Cardiac fibroblast (primary cell): ENCODE measurements around the gene SCUBE1.

Source experiments
- DNase-seq, 2 donors: peaks; one replicate each; pipeline versions ENCODE4 v3.0.0 to v3.0.0-alpha.2; 2010; ENCODE audit warnings: low read depth in 2 of 2
- H3K4me3 ChIP-seq, 2 donors: replicated peaks in 1 of 2; 1 replicate in 1 of 2; 2 replicates in 1 of 2; pipeline ENCODE4 v1.5.1; 2011; ENCODE audit warnings: low read depth in 2 of 2, low read length in 2 of 2, mild to moderate bottlenecking in 2 of 2, moderate library complexity in 1 of 2
- TF ChIP-seq, protein P1 (sequence below): IDR thresholded peaks from one replicate; pipeline ENCODE4 v1.5.1; 2011; ENCODE audit warnings: low read depth, mild to moderate bottlenecking, low read length, inconsistent platforms

Gene SCUBE1

DNA sequence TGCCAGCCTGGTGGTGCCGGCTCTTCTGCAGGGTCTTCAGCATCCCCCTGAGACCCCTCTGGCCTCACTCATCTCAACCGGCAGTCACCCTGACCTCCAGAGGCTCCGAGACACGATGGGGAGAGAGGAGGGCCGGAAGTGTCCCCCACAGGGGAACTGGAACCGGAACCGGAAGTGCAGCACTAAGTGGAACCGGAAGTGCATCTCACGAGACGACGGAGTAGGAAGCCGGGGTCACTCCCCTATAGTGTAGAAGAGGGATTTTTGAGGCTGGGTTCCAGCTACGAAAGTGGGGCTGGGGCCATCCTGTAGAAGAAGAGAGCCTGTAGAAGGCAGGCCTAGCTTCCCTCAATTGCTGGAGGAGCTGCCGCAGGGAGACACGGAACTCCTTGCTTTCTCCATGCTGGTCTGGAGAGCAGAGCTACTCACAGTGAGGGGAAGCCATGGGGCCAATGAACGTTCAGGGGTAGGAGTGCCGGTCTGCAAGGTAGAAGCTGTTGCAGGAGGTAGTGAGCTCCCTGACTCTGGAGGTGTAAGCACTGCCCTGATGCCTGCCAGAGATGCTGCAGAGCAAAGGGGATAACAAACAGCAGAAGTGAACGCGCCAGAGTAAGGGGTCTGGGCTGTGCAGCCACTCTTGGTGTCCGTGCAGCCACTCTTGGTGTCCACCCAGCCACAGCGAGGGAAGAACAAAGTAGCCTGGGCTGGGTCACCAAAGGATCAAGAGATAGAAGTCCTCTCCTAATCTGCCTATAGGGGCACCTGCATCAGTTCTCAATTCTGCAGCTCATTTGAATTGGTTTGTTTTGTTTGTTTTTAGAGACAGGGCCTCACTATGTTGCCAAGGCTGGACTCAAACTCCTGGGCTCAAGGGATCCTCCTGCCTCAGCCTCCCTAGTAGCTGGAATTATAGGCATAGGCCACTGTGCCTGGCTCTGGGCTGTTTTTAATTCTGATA is 21.9 kb downstream of the SCUBE1 start:
- no peak for DNase-seq
- no peak overlapping the region for H3K4me3 ChIP-seq
- TF ChIP-seq, protein P1, sequence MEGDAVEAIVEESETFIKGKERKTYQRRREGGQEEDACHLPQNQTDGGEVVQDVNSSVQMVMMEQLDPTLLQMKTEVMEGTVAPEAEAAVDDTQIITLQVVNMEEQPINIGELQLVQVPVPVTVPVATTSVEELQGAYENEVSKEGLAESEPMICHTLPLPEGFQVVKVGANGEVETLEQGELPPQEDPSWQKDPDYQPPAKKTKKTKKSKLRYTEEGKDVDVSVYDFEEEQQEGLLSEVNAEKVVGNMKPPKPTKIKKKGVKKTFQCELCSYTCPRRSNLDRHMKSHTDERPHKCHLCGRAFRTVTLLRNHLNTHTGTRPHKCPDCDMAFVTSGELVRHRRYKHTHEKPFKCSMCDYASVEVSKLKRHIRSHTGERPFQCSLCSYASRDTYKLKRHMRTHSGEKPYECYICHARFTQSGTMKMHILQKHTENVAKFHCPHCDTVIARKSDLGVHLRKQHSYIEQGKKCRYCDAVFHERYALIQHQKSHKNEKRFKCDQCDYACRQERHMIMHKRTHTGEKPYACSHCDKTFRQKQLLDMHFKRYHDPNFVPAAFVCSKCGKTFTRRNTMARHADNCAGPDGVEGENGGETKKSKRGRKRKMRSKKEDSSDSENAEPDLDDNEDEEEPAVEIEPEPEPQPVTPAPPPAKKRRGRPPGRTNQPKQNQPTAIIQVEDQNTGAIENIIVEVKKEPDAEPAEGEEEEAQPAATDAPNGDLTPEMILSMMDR, result no peak

DNA sequence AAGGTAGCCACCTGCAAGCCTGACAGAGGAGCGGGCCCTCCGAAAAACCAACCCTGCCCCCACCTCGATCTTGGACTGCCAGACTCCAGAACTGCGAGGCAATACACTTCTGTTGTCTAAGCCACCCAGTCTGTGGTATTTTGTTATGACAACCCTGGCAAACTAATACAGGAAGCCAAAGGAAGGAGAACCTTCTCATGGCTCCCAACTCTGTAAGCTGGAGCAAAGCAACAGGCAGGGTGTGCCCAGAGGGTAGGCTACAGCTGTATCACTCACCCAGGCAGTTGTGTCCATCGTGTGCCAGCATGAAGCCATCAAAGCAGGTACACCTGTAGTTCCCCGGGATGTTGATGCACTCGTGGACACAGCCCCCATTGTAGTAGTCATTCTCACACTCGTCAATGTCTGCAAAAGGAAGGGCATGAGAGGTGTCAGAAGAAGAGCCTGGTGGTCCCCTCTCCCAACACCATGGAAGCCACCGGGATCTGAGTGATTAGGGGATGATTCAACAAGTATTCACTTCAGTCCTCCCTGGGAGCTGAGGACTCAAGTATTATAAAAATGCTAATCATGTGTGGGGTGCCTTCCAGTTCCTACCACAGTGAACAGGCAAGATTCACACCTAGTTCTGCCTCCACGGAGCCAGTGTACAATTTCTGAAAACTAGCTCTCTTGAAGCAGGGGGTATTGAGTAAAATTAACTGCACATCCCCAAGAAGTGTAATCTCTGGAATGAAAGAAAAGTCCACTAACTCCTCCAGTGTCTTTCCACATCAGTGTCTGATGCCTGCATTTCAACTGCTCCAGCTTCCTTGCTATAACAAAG is 23.3 kb downstream of the SCUBE1 start:
- TF ChIP-seq, protein P1, result no peak
- H3K4me3 ChIP-seq, result no peak overlapping the region
- no peak for DNase-seq

DNA sequence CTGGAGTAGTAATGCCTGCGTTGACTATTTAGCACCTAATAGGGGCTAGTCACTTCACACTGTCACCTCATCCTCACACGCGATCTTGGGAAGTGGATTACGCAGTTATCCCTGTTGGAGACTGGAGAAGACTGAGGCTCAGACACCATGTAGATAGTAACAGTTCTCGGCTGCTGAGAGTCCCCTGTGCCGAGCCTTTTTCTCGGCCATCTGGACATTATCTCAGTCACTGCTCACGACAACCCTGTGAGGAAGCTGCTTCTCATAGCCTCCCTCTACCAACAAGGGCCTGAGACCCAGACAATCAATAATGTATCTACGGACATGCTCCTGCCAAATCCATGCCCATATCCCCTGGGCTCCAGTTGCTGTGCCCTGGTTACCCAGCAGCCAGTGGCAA is 25.9 kb downstream of the SCUBE1 start:
- no peak for DNase-seq
- H3K4me3 ChIP-seq, result no peak overlapping the region
- TF ChIP-seq, protein P1, result no peak

DNA sequence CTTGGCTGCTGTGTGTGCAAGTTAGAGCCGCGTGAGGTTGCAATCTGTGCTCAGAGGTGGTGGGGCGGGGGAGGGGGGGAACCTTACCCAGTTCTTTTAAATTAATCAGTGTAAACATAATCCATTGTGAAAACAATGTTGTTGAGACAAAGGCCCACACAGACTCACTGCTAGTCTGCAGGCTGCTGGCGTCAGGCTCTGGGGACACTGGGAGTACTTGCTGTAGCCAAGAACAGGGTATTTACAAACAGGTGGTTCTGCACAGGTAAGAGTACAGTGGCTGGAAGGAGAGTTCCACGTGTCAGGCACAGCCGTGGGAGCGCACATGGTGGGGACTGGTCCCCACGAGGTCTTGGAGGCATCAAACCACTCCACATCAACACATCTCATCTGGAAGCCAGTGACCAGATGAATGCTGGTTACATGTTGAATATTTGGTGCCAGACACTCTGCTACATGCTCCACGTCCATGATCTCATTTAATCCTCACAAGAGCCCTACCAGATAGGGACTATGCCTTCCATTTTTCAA is 27.4 kb downstream of the SCUBE1 start:
- TF ChIP-seq, protein P1, result no peak
- H3K4me3 ChIP-seq, result no peak overlapping the region
- no peak for DNase-seq

DNA sequence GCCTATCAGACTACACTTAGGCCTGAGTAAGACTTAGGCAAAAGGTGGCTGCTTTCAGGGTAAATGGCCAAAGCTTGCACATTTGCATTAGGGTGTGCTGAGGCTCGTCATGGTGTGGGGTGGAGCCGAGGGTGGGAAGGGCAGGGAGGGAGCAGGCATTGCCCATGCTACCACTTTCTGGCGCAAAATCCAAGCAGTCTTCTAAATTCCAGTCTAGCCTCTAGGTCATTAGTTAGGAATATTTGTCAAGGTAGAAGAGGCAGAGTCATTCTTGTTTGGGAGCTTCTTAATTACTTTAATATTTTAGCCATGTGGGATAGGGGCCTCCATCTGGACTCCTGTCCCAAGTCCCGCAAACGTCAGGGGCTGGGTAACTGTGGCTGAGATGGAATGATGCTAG is 28.6 kb downstream of the SCUBE1 start:
- DNase-seq, result no peak
- TF ChIP-seq, protein P1, result no peak
- no peak overlapping the region for H3K4me3 ChIP-seq

DNA sequence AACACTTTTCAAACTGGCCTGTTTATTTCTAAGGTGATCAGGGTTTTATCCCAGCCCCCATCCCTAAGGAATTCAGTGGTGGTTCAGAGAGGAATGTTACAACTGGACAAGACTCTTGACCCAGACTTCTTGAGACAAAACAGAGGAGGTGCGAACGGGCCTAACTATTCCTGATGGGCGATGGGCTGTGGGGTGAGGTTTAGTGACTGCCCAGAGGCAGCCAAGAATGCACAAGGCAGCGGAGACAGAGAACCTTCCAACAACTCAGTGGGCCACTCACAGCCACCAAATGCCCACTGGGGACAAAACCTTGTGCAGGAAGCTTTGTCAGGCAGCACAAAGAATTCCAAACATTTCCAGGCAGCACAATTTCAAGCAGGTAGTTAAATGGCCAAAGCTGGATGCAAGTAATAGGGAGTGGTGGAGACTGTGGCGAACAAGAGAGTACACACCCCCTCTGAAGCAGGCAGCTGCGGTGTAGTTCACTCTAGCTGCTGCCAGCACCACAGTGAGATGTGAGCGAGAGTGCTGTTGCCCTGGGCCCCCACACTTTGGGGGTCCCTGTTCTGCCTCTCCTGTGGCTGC is 29.2 kb downstream of the SCUBE1 start:
- no peak for DNase-seq
- TF ChIP-seq, protein P1, result no peak
- H3K4me3 ChIP-seq, result no peak overlapping the region
